HEK293 (cell line): ENCODE data around the gene PANK3.
"Not testable (repeated sequence)": the region's sequence is repeated elsewhere in the genome, so short reads cannot be mapped to it uniquely, and the experiment has no call there.

Experiments
- CTCF ChIA-PET: fragments of 350-600 bp; formaldehyde crosslinking; extraction: SDS; loops from one replicate; lab custom pipeline; 2021; ENCODE audit warnings: antibody characterized with exemption; lab: Yijun Ruan, JAX
- POLR2A ChIA-PET: fragments of 300-600 bp; formaldehyde crosslinking; extraction: SDS; loops from one replicate; lab custom pipeline; 2020; ENCODE audit warnings: antibody characterized with exemption, inconsistent platforms; lab: Yijun Ruan, JAX
- H3K27ac ChIP-seq: fragments of 200-500 bp; sonication (Bioruptor generic); 2 replicates; pipeline ENCODE4 v1.5.1; 2014; ENCODE audit warnings: low read depth, low read length, control low read depth, inconsistent platforms; ENCODE audit errors: extremely low read depth
- H3K36me3 ChIP-seq, 2 experiments: fragments of 200-500 bp in 1 of 2; sonication (Bioruptor generic) in 1 of 2; 1 replicate in 1 of 2; 2 replicates in 1 of 2; pipeline ENCODE4 v1.5.1; 2014 to 2017; ENCODE audit warnings: inconsistent platforms in 2 of 2, low read length in 2 of 2; ENCODE audit not compliant: control insufficient read depth in 2 of 2, insufficient read depth in 1 of 2
- H3K4me1 ChIP-seq: fragments of 200-500 bp; sonication (Bioruptor generic); 2 replicates; pipeline ENCODE4 v1.5.1; 2014; ENCODE audit warnings: mild to moderate bottlenecking, low read length, inconsistent platforms; ENCODE audit not compliant: control insufficient read depth, insufficient read depth
- H3K4me3 ChIP-seq: 2 replicates; pipeline ENCODE4 v1.5.1; 2011; ENCODE audit warnings: low read depth, mild to moderate bottlenecking, control low read depth, low read length, moderate library complexity
- H3K9me3 ChIP-seq: fragments of 200-500 bp; sonication (Bioruptor generic); 2 replicates; pipeline ENCODE4 v1.5.1; 2014; ENCODE audit warnings: low read depth, low read length, inconsistent platforms; ENCODE audit not compliant: control insufficient read depth, insufficient read depth
- KLF7 ChIP-seq: fragments of 450-650 bp; formaldehyde crosslinking; IDR thresholded peaks from 2 replicates; pipeline ENCODE4 v1.5.1; 2016; ENCODE audit warnings: missing biosample characterization, missing genetic modification characterization, borderline replicate concordance
- MZF1 ChIP-seq: fragments of 450-650 bp; formaldehyde crosslinking; IDR thresholded peaks from 2 replicates; pipeline ENCODE4 v1.5.1; 2017; ENCODE audit warnings: missing biosample characterization, missing genetic modification characterization, borderline replicate concordance
- ZFP41 ChIP-seq: fragments of 450-650 bp; formaldehyde crosslinking; IDR thresholded peaks from 2 replicates; pipeline ENCODE4 v1.5.1; 2016; ENCODE audit warnings: missing biosample characterization, missing genetic modification characterization, borderline replicate concordance
- ZNF223 ChIP-seq: fragments of 450-650 bp; formaldehyde crosslinking; IDR thresholded peaks from 2 replicates; pipeline ENCODE4 v1.5.1; 2016; ENCODE audit warnings: missing biosample characterization, missing genetic modification characterization
- ZNF248 ChIP-seq: fragments of 450-650 bp; formaldehyde crosslinking; IDR thresholded peaks from 2 replicates; pipeline ENCODE4 v1.5.1; 2017; ENCODE audit warnings: missing biosample characterization, missing genetic modification characterization
- ZNF274 ChIP-seq, 2 experiments: fragments of 200-500 bp in 1 of 2; fragments of 450-650 bp in 1 of 2; sonication (Bioruptor generic) in 1 of 2; formaldehyde crosslinking in 1 of 2; IDR thresholded peaks; 2 replicates each; pipeline versions ENCODE4 v1.5.1 to v1.6.1; 2014 to 2016; ENCODE audit warnings: borderline replicate concordance in 1 of 2, inconsistent platforms in 1 of 2, low read length in 1 of 2, missing biosample characterization in 1 of 2, missing genetic modification characterization in 1 of 2
- ZNF362 ChIP-seq: fragments of 450-650 bp; formaldehyde crosslinking; IDR thresholded peaks from 2 replicates; pipeline ENCODE4 v1.5.1; 2016; ENCODE audit warnings: missing biosample characterization, missing genetic modification characterization
- ZNF398 ChIP-seq: fragments of 450-650 bp; formaldehyde crosslinking; IDR thresholded peaks from 2 replicates; pipeline ENCODE4 v1.5.1; 2017; ENCODE audit warnings: missing biosample characterization, missing genetic modification characterization
- ZNF404 ChIP-seq: fragments of 450-650 bp; formaldehyde crosslinking; IDR thresholded peaks from 2 replicates; pipeline ENCODE4 v1.5.1; 2017; ENCODE audit warnings: missing biosample characterization, missing genetic modification characterization
- ZNF571 ChIP-seq: fragments of 450-650 bp; formaldehyde crosslinking; IDR thresholded peaks from 2 replicates; pipeline ENCODE4 v1.5.0; 2017; ENCODE audit warnings: missing biosample characterization, missing genetic modification characterization
- ZNF654 ChIP-seq: fragments of 450-650 bp; formaldehyde crosslinking; IDR thresholded peaks from 2 replicates; pipeline ENCODE4 v1.5.1; 2016; ENCODE audit warnings: low read depth, missing biosample characterization, missing genetic modification characterization
- ZNF660 ChIP-seq: fragments of 450-650 bp; IDR thresholded peaks from 2 replicates; pipeline ENCODE4 v1.5.1; 2018; ENCODE audit warnings: missing biosample characterization, mild to moderate bottlenecking, missing genetic modification characterization
- ZNF76 ChIP-seq: fragments of 450-650 bp; formaldehyde crosslinking; IDR thresholded peaks from 2 replicates; pipeline ENCODE4; 2016; ENCODE audit warnings: low read depth, missing biosample characterization, missing genetic modification characterization, borderline replicate concordance
- ZNF785 ChIP-seq: fragments of 450-650 bp; formaldehyde crosslinking; IDR thresholded peaks from 2 replicates; pipeline ENCODE4 v1.5.1; 2016; ENCODE audit warnings: missing biosample characterization, missing genetic modification characterization
- ZSCAN30 ChIP-seq: fragments of 450-650 bp; IDR thresholded peaks from 2 replicates; pipeline ENCODE4 v1.5.1; 2018; ENCODE audit warnings: missing biosample characterization, mild to moderate bottlenecking, missing genetic modification characterization, moderate library complexity
- TF ChIP-seq, protein P1 (sequence below): fragments of 450-650 bp; formaldehyde crosslinking; conservative IDR thresholded peaks from 2 replicates; pipeline ENCODE4 v1.5.1; 2016; ENCODE audit warnings: low read depth, missing biosample characterization, missing genetic modification characterization
- TF ChIP-seq, protein P2 (sequence below): fragments of 450-650 bp; formaldehyde crosslinking; IDR thresholded peaks from 2 replicates; pipeline ENCODE4 v1.5.1; 2016; ENCODE audit warnings: missing biosample characterization, missing genetic modification characterization, low read depth
- TF ChIP-seq, protein P3 (sequence below): fragments of 450-650 bp; formaldehyde crosslinking; IDR thresholded peaks from 2 replicates; pipeline ENCODE4 v1.5.1; 2016; ENCODE audit warnings: missing biosample characterization, missing genetic modification characterization

PANK3 gene

GRCh38 chr5:168537176-168537575, 42.0 kb downstream of the PANK3 start:
- ChIA-PET POLR2A (interaction anchor here (0.9 kb wide), 1 partner anchor 43 kb away, joined by 4 read pairs; no protein-coding TSS in a partner anchor), CTCF (interaction anchor here (0.7 to 1.1 kb wide), 2 partner anchors 267 to 1032 kb away, joined by 3 to 4 read pairs; no protein-coding TSS in a partner anchor)
- no peaks in the 10 kb centered on the region for H3K4me1 ChIP-seq
- no peaks in the 10 kb centered on the region for H3K9me3 ChIP-seq
- H3K27ac ChIP-seq, result no peak overlapping the region
- no peak for TF ChIP-seq ZNF362
- TF ChIP-seq ZNF248 (tag by site-specific recombination), result no peak
- no peak for TF ChIP-seq ZSCAN30 (tag by site-specific recombination)
- TF ChIP-seq, protein P1, sequence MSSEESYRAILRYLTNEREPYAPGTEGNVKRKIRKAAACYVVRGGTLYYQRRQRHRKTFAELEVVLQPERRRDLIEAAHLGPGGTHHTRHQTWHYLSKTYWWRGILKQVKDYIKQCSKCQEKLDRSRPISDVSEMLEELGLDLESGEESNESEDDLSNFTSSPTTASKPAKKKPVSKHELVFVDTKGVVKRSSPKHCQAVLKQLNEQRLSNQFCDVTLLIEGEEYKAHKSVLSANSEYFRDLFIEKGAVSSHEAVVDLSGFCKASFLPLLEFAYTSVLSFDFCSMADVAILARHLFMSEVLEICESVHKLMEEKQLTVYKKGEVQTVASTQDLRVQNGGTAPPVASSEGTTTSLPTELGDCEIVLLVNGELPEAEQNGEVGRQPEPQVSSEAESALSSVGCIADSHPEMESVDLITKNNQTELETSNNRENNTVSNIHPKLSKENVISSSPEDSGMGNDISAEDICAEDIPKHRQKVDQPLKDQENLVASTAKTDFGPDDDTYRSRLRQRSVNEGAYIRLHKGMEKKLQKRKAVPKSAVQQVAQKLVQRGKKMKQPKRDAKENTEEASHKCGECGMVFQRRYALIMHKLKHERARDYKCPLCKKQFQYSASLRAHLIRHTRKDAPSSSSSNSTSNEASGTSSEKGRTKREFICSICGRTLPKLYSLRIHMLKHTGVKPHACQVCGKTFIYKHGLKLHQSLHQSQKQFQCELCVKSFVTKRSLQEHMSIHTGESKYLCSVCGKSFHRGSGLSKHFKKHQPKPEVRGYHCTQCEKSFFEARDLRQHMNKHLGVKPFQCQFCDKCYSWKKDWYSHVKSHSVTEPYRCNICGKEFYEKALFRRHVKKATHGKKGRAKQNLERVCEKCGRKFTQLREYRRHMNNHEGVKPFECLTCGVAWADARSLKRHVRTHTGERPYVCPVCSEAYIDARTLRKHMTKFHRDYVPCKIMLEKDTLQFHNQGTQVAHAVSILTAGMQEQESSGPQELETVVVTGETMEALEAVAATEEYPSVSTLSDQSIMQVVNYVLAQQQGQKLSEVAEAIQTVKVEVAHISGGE (tag by site-specific recombination), result no peak
- TF ChIP-seq ZNF274 (IDR thresholded peaks at IDR 0.05; ENCODE audit: low read length), result no peak
- TF ChIP-seq ZNF274 (tag by site-specific recombination; IDR thresholded peaks at IDR 0.05; ENCODE audit: borderline replicate concordance), result no peak
- TF ChIP-seq ZNF76 (tag by site-specific recombination), result no peak
- TF ChIP-seq, protein P2, sequence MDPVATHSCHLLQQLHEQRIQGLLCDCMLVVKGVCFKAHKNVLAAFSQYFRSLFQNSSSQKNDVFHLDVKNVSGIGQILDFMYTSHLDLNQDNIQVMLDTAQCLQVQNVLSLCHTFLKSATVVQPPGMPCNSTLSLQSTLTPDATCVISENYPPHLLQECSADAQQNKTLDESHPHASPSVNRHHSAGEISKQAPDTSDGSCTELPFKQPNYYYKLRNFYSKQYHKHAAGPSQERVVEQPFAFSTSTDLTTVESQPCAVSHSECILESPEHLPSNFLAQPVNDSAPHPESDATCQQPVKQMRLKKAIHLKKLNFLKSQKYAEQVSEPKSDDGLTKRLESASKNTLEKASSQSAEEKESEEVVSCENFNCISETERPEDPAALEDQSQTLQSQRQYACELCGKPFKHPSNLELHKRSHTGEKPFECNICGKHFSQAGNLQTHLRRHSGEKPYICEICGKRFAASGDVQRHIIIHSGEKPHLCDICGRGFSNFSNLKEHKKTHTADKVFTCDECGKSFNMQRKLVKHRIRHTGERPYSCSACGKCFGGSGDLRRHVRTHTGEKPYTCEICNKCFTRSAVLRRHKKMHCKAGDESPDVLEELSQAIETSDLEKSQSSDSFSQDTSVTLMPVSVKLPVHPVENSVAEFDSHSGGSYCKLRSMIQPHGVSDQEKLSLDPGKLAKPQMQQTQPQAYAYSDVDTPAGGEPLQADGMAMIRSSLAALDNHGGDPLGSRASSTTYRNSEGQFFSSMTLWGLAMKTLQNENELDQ (tag by site-specific recombination), result no peak
- TF ChIP-seq ZNF660 (tag by site-specific recombination), result no peak
- no peak for TF ChIP-seq ZNF398 (tag by site-specific recombination)
- TF ChIP-seq ZNF404 (tag by site-specific recombination), result no peak
- no peak for TF ChIP-seq ZNF785 (tag by site-specific recombination)
- TF ChIP-seq, protein P3, sequence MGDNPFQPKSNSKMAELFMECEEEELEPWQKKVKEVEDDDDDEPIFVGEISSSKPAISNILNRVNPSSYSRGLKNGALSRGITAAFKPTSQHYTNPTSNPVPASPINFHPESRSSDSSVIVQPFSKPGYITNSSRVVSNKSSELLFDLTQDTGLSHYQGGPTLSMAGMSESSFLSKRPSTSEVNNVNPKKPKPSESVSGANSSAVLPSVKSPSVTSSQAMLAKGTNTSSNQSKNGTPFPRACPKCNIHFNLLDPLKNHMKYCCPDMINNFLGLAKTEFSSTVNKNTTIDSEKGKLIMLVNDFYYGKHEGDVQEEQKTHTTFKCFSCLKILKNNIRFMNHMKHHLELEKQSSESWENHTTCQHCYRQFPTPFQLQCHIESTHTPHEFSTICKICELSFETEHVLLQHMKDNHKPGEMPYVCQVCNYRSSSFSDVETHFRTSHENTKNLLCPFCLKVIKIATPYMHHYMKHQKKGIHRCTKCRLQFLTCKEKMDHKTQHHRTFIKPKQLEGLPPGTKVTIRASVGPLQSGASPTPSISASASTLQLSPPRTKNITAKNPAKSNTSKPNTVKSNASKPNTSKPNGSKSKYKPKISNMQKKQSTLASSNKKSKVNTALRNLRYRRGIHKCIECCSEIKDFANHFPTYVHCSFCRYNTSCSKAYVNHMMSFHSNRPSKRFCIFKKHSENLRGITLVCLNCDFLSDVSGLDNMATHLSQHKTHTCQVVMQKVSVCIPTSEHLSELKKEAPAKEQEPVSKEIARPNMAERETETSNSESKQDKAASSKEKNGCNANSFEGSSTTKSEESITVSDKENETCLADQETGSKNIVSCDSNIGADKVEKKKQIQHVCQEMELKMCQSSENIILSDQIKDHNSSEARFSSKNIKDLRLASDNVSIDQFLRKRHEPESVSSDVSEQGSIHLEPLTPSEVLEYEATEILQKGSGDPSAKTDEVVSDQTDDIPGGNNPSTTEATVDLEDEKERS (tag by site-specific recombination), result no peak
- no peak for TF ChIP-seq ZNF223
- TF ChIP-seq ZNF571 (tag by site-specific recombination), result no peak
- no peak for TF ChIP-seq ZFP41 (tag by site-specific recombination)
- TF ChIP-seq ZNF654, result no peak
- TF ChIP-seq MZF1 (tag by site-specific recombination), result no peak
- no peak for TF ChIP-seq KLF7
- no peaks in the 10 kb centered on the region for H3K36me3 ChIP-seq
- H3K4me3 ChIP-seq, result no peak overlapping the region

GRCh38 chr5:168534351-168534750, 44.8 kb downstream of the PANK3 start:
- POLR2A ChIA-PET, H3K9me3 ChIP-seq, H3K4me3 ChIP-seq, H3K36me3 ChIP-seq, H3K27ac ChIP-seq, H3K4me1 ChIP-seq, CTCF ChIA-PET: not testable (repeated sequence)
